HG02623 (cell line): Measurements from ENCODE around the gene SUMF1.

Experiments used
- ATAC-seq: cut with Tn5 transposase; IDR thresholded peaks from one replicate; pipeline ENCODE4 v1.9.1; 2021; ENCODE audit warnings: moderate library complexity; ENCODE audit not compliant: unreplicated experiment

SUMF1 gene

GRCh38 chr3:4394567-4394966, 72.5 kb downstream of the SUMF1 start:
- ATAC-seq: no peak

GRCh38 chr3:4394048-4394447, 73.0 kb downstream of the SUMF1 start:
- no peak for ATAC-seq

GRCh38 chr3:4392992-4393391, 74.1 kb downstream of the SUMF1 start:
- ATAC-seq: no peak

GRCh38 chr3:4387210-4388204, 79.6 kb downstream of the SUMF1 start:
- ATAC-seq: no peak

- no peak for ATAC-seq
These were observed 81.9 kb downstream of the SUMF1 start for GRCh38 chr3:4385201-4385600.

GRCh38 chr3:4380013-4380412, 87.1 kb downstream of the SUMF1 start:
- no peak for ATAC-seq

- no peak for ATAC-seq
These were observed 90.6 kb downstream of the SUMF1 start for GRCh38 chr3:4376499-4376898.

GRCh38 chr3:4375911-4376310, 91.2 kb downstream of the SUMF1 start:
- no peak for ATAC-seq

GRCh38 chr3:4373669-4374068, 93.4 kb downstream of the SUMF1 start:
- ATAC-seq: no peak

- ATAC-seq: no peak
These were observed 104.5 kb downstream of the SUMF1 start for GRCh38 chr3:4362523-4362922.

- ATAC-seq: no peak
These were observed 106.3 kb downstream of the SUMF1 start for GRCh38 chr3:4360817-4361216.

- no peak for ATAC-seq
These were observed 107.1 kb downstream of the SUMF1 start for GRCh38 chr3:4359805-4360502.

GRCh38 chr3:4358273-4358672, 108.8 kb downstream of the SUMF1 start:
- no peak for ATAC-seq

- no peak for ATAC-seq
These were observed 110.3 kb downstream of the SUMF1 start for GRCh38 chr3:4356546-4357410.

GRCh38 chr3:4356220-4356540, 110.9 kb downstream of the SUMF1 start:
- no peak for ATAC-seq

GRCh38 chr3:4355401-4356219, 111.5 kb downstream of the SUMF1 start:
- ATAC-seq: no peak

- ATAC-seq: no peak
These were observed 115.2 kb downstream of the SUMF1 start for GRCh38 chr3:4351872-4352271.

- ATAC-seq: peak; percentile 28
These were observed 115.8 kb downstream of the SUMF1 start for GRCh38 chr3:4351164-4351855.

- ATAC-seq: peak; percentile 89
These were observed 116.3 kb downstream of the SUMF1 start for GRCh38 chr3:4350789-4351163.

GRCh38 chr3:4343258-4343657, 123.8 kb downstream of the SUMF1 start:
- no peak for ATAC-seq
